Thoracic aorta (tissue), 2 donors: Measurements from ENCODE around the gene DGKI. TPM values are rescaled to one million over a fixed set of nuclear protein-coding genes. Genes with fewer than 3 reads are reported as not detected.

Source experiments
- ATAC-seq: fragments of 150-250 bp; one replicate; pipeline ENCODE4 v1.8.0; 2017; ENCODE audit warnings: low read depth; ENCODE audit not compliant: insufficient number of reproducible peaks, low FRiP score
- DNase-seq: peaks from one replicate; pipeline ENCODE4 v3.0.0-alpha.2; 2020; ENCODE audit warnings: low spot score
- H3K27ac ChIP-seq, 2 donors: fragments of 200-600 bp; sonication (generic); 1 replicate in 1 of 2; 2 replicates in 1 of 2; pipeline ENCODE4 v1.5.1; 2016; ENCODE audit warnings: mild to moderate bottlenecking in 2 of 2, moderate library complexity in 2 of 2
- H3K27me3 ChIP-seq: fragments of 200-600 bp; sonication (generic); replicated peaks from 2 replicates; pipeline ENCODE4 v1.6.0; 2016; ENCODE audit warnings: mild to moderate bottlenecking; ENCODE audit not compliant: insufficient read depth
- H3K36me3 ChIP-seq: fragments of 200-600 bp; sonication (generic); one replicate; pipeline ENCODE4 v1.5.1; 2016
- H3K4me1 ChIP-seq, 2 donors: fragments of 200-600 bp; sonication (generic); 1 replicate in 1 of 2; 2 replicates in 1 of 2; pipeline versions ENCODE4 v1.5.1 to v1.6.0; 2016; ENCODE audit warnings: low read depth in 2 of 2, mild to moderate bottlenecking in 1 of 2; ENCODE audit not compliant: control insufficient read depth in 1 of 2
- H3K4me3 ChIP-seq: fragments of 200-600 bp; sonication (generic); 2 replicates; pipeline ENCODE4 v1.5.1; 2016; ENCODE audit warnings: mild to moderate bottlenecking
- H3K9me3 ChIP-seq: fragments of 200-600 bp; sonication (generic); 2 replicates; pipeline ENCODE4 v1.5.1; 2016
- total RNA-seq, 2 donors: library from RNA; depleted of rRNA; stranded (reverse); fragments of >200 nt; gene quantifications; one replicate each; pipeline versions ENCODE4 v1.1.0 to v1.2.3, GENCODE V29; 2016
- TF ChIP-seq, protein P1 (sequence below): fragments of 200-600 bp; sonication (generic); IDR thresholded peaks from one replicate; pipeline ENCODE4 v1.5.1; 2019; ENCODE audit warnings: antibody characterized with exemption

DGKI gene
- total RNA-seq, 2 donors from 2014 or later: 10.3 to 22.3 TPM

DNA sequence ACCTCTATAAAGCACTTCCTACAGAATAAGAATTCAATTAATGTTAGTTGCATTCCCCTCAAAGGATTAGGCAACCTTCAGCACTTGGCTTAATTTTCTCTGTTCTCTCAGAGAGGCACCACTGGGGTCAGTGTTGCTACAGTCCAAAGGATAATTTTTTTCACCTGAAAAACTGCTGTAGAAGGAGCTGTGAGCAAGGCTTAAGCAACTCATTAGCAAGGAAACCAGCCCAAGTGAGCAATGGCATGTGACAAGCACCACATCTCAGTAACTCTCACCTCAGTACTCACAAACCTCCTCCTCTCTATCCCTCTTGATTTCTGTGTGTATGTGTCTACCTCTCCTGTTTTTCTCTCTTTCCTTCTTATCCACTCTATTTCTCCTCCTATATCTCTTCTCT lies 55.9 kb downstream of the DGKI start:
- ATAC-seq: no peak
- no peaks in the 10 kb centered on the region for H3K27me3 ChIP-seq
- no peak overlapping the region for H3K4me3 ChIP-seq
- no peak for DNase-seq
- TF ChIP-seq, protein P1, sequence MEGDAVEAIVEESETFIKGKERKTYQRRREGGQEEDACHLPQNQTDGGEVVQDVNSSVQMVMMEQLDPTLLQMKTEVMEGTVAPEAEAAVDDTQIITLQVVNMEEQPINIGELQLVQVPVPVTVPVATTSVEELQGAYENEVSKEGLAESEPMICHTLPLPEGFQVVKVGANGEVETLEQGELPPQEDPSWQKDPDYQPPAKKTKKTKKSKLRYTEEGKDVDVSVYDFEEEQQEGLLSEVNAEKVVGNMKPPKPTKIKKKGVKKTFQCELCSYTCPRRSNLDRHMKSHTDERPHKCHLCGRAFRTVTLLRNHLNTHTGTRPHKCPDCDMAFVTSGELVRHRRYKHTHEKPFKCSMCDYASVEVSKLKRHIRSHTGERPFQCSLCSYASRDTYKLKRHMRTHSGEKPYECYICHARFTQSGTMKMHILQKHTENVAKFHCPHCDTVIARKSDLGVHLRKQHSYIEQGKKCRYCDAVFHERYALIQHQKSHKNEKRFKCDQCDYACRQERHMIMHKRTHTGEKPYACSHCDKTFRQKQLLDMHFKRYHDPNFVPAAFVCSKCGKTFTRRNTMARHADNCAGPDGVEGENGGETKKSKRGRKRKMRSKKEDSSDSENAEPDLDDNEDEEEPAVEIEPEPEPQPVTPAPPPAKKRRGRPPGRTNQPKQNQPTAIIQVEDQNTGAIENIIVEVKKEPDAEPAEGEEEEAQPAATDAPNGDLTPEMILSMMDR: no peak
- peaks cover 3 to 9% of the 10 kb centered on the region in 2 donors for H3K4me1 ChIP-seq
- no peak overlapping the region for H3K27ac ChIP-seq
- no peaks in the 10 kb centered on the region for H3K9me3 ChIP-seq
- no peaks in the 10 kb centered on the region for H3K36me3 ChIP-seq

DNA sequence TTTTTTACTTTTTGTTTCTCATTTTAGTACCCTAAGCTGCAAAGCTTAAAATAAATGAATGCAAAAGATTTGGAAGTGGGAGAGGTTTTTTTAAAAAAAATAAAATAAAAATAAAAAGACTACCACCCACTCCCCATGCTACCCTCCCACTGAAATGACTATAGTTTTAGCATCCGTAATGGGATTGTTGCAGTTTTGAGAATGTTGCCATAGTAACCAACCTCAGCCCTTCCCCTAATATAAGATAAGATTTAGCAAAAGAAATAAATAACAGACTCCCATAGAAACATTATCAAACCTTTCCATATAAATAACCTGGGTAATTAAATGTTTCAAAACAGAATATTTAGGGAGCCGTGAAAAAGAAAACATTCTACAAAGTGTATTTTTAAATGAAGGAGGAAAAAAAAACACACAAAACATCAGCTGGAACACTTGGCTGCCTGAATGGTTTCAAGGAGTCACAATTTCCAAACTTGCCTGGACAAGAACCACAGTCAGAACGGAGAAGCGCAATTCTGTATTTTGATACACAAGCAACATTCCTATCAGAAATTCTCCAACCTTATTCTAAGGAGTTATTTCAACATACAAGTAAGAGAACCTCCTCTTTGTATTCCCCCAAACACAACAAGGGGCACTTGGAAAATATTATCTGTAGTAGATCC lies 57.4 kb downstream of the DGKI start:
- no peaks in the 10 kb centered on the region for H3K9me3 ChIP-seq
- TF ChIP-seq, protein P1: no peak
- DNase-seq (no peak), ATAC-seq (no peak)
- peaks cover 3 to 9% of the 10 kb centered on the region in 2 donors for H3K4me1 ChIP-seq
- H3K36me3 ChIP-seq: no peaks in the 10 kb centered on the region
- H3K27me3 ChIP-seq: no peaks in the 10 kb centered on the region
- peak overlapping the region in 1 of 2 donors; percentile 44 for H3K27ac ChIP-seq
- peak overlapping the region; percentile 29 for H3K4me3 ChIP-seq

DNA sequence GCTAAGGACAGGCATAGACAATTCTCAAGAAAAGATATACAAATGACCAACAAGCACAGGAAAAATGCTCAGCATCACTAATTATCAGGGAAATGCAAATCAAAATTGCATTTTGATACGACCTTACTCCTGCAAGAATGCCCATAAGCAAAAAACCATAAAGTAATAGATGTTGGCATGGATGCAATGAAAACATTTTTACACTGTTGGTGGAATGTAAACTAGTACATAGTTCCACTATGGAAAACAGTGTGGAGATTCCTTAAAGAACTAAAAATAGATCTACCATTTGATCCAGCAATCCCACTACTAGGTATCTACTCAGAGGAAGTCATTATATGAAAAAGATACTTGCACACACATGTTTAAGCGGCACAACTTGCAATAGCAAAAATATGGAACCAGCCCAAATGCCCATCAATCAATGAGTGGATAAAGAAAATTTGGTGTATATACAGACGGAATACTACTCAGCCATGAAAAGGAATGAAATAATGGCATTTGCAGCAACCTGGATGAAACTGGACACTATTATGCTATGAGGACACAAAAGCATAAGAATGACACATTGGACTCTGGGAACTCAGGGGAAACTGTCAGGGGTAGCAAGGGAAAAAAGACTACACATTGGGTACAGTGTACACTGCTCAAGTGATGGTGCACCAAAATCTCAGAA lies 59.3 kb downstream of the DGKI start:
- Histone ChIP-seq H3K4me3 (no peak overlapping the region), H3K27ac (no peak overlapping the region), H3K27me3 (no peaks in the 10 kb centered on the region), H3K36me3 (no peaks in the 10 kb centered on the region), H3K4me1 (peaks cover 3 to 9% of the 10 kb centered on the region in 2 donors), H3K9me3 (peaks cover 5% of the 10 kb centered on the region)
- no peak for ATAC-seq
- no peak for DNase-seq
- TF ChIP-seq, protein P1: no peak

DNA sequence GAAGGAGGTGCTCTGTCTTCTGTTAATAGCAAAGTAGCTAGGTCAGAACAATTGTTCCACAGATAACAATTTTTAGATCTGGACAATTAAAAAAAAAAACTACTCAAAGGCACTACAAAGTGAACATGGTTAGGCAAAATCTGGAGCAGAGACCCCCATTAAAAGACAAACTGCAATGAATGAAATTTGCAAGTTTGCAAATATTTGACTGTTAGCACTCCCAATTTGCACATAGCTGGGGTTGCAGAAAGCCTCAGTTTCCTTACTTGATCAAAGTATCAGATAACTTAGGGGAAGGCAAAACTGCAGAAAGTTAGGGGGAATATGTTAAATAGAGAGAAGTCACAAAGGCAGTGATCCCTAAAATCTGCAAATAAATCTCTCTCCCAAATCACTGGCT lies 68.3 kb downstream of the DGKI start:
- DNase-seq: no peak
- H3K27me3 ChIP-seq: no peaks in the 10 kb centered on the region
- no peak overlapping the region for H3K4me3 ChIP-seq

DNA sequence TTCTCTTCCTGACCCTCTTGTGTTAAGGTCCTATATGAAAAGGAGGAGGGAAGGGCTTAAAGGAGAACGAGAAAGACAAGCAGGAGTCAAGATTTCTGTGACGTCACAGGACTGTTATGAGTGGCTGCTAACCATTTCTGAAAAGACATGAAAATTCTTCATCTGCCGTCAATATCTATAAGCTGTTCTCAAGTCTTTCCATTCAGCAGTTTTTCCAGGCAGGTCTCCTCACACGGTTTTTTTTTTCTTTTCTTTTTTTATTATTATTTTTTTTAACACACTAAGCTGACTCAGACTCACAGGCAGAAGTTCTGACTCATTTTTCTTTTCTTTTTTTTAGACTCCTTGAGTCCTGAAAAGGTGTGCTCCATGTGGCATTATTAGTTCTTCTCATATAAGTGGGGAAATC lies 72.0 kb downstream of the DGKI start:
- H3K9me3 ChIP-seq: no peaks in the 10 kb centered on the region
- ATAC-seq (no peak), DNase-seq (no peak)
- H3K27ac ChIP-seq: no peak overlapping the region
- H3K4me3 ChIP-seq: no peak overlapping the region
- no peaks in the 10 kb centered on the region for H3K36me3 ChIP-seq
- TF ChIP-seq, protein P1: no peak
- H3K4me1 ChIP-seq: no peaks in the 10 kb centered on the region
- H3K27me3 ChIP-seq: no peaks in the 10 kb centered on the region

More for the DNA sequence above, 68.3 kb downstream of the DGKI start:
- Histone ChIP-seq H3K36me3 (no peaks in the 10 kb centered on the region), H3K4me1 (no peaks in the 10 kb centered on the region), H3K27ac (no peak overlapping the region), H3K9me3 (peaks cover 4% of the 10 kb centered on the region)
- TF ChIP-seq, protein P1: no peak
- ATAC-seq: no peak
